ENCODE results near the gene SEMA3B.

SEMA3B gene

DNA sequence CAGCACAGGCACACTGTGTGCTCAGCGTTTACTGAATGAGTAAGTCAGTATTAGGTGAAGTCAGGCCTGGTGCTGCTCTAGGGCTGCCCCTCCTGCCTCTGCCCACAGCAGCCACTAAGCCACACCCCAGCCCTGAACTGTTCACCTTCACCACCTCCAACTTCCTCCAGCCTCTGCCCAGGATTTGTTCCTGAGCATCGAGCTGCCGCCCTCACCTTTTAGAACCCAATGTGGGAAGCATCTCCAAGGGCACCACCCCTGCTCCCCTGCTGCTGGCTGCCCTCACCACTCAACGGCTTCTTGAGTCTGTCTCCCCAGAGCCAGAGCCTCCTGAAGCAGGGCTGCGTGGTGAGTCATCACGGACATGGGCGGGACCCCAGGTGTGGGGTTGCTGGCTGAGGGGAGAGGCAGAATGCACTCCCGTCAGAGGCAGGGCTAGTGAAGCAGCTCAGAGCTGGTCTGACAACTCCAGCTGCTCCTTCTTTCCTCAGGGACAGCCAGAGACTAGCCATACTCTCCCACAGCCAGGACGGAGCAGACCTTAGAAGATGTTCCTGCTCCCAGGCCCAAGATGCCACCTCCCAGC lies 47.8 kb downstream of the SEMA3B start:
- peak; percentile 60 for DNase-seq (ENCODE audit: low read depth)
- TF ChIP-seq, protein P1, sequence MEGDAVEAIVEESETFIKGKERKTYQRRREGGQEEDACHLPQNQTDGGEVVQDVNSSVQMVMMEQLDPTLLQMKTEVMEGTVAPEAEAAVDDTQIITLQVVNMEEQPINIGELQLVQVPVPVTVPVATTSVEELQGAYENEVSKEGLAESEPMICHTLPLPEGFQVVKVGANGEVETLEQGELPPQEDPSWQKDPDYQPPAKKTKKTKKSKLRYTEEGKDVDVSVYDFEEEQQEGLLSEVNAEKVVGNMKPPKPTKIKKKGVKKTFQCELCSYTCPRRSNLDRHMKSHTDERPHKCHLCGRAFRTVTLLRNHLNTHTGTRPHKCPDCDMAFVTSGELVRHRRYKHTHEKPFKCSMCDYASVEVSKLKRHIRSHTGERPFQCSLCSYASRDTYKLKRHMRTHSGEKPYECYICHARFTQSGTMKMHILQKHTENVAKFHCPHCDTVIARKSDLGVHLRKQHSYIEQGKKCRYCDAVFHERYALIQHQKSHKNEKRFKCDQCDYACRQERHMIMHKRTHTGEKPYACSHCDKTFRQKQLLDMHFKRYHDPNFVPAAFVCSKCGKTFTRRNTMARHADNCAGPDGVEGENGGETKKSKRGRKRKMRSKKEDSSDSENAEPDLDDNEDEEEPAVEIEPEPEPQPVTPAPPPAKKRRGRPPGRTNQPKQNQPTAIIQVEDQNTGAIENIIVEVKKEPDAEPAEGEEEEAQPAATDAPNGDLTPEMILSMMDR (IDR thresholded peaks at IDR 0.05; ENCODE audit: insufficient read depth, low read depth, low read length, missing control alignments) = no peak
- no peak overlapping the region for H3K4me3 ChIP-seq (ENCODE audit: low read depth, low read length)

DNA sequence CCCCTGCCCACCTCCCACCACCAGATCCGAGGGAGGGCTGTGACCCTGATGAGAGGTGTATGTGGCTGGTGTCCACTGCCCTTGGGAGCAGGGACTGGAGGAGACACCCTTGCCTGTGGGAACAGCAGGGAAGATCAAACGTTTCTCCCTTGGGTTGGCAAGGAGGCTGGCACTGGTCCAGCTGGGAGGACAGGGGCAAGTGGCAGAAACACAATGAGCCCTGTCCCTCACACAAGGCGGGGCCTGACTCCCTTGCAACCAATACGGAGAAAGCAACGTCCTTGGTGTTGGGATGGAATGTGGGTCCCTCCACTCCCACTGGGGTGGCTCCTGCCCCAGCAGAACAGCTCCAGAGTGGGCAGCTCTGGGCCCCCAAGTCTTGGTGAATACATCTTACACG lies 48.4 kb downstream of the SEMA3B start:
- DNase-seq (ENCODE audit: low read depth) = no peak
- no peak overlapping the region for H3K4me3 ChIP-seq (ENCODE audit: low read depth, low read length)
- TF ChIP-seq, protein P1 (IDR thresholded peaks at IDR 0.05; ENCODE audit: insufficient read depth, low read depth, low read length, missing control alignments) = no peak

DNA sequence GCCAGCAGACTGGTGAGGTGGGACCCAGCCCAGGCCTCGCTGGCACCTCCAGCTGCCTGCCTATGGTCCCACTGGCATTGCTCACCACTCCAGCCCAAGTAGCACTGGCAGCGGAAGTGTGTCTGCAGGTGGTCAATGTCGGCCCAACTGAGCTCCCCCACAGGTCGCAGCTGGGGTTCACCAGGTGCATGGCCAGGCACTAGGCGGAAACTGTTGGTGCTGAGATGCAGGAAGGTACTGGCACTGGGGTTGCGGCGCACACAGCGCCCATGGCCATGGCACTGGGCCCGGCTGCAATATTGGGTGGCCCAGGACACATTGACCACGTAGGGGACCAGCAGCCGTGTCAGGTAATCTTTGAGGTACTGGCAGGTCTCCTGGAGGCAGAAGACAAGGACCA lies 49.2 kb downstream of the SEMA3B start:
- DNase-seq (ENCODE audit: low read depth) = no peak
- TF ChIP-seq, protein P1 (IDR thresholded peaks at IDR 0.05; ENCODE audit: insufficient read depth, low read depth, low read length, missing control alignments) = no peak
- no peak overlapping the region for H3K4me3 ChIP-seq (ENCODE audit: low read depth, low read length)

DNA sequence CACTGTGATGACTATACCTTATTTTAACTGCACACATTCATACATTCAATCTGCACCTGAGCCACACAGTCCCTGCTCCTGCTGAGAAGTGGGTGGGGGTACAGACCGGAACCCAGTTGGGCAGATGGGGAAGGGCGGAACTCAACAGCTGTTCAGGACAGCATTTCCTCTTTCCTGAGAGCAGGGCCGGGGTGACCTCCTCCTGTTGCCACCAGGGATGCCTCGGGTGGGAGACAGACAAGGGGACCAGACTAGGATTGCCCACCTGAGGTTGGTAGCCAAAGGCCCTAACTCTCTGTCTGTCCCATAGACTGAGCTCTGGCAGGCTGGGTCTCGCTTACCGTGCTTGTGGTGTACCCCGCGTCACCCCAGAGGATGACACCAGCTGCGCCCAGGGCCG lies 49.7 kb downstream of the SEMA3B start:
- TF ChIP-seq, protein P1 (IDR thresholded peaks at IDR 0.05; ENCODE audit: insufficient read depth, low read depth, low read length, missing control alignments) = no peak
- H3K4me3 ChIP-seq (ENCODE audit: low read depth, low read length) = no peak overlapping the region
- DNase-seq (ENCODE audit: low read depth) = no peak

DNA sequence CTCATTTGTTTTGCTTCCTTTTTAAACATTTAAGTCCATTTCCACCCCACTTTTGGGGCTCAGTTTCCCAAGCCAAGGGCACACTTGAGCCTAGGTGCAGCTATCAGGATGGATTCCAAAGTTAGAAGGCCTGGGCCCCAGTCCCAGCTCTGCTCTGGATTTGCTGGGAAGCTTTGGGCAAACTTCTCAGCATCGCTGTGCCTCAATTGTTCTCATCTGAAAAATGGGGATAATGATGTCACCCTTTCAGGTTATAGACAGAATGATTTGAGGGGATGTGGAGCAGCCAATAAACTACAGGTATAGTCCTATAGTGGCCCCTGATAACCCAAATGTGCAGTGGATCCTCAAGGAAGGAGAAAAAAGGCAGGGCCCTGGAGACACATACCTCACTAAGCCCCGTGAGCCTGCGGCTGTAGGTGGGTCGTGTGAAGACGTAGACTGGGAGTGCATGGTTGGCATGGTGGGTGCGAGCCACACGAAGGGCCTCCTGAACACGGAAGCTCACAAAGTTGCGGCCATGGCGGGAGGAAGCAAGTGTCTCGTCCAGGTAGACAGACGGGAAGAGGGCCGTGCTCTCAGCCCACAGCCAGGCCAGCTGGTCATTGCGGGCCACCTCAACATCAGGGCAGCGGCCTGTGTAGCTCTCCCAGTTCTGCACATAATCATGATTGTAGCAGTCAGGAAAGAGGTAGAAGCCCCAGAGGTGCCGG lies 50.4 kb downstream of the SEMA3B start:
- H3K4me3 ChIP-seq (ENCODE audit: low read depth, low read length) = no peak overlapping the region
- no peak for DNase-seq (ENCODE audit: low read depth)
- TF ChIP-seq, protein P1 (IDR thresholded peaks at IDR 0.05; ENCODE audit: insufficient read depth, low read depth, low read length, missing control alignments) = no peak

DNA sequence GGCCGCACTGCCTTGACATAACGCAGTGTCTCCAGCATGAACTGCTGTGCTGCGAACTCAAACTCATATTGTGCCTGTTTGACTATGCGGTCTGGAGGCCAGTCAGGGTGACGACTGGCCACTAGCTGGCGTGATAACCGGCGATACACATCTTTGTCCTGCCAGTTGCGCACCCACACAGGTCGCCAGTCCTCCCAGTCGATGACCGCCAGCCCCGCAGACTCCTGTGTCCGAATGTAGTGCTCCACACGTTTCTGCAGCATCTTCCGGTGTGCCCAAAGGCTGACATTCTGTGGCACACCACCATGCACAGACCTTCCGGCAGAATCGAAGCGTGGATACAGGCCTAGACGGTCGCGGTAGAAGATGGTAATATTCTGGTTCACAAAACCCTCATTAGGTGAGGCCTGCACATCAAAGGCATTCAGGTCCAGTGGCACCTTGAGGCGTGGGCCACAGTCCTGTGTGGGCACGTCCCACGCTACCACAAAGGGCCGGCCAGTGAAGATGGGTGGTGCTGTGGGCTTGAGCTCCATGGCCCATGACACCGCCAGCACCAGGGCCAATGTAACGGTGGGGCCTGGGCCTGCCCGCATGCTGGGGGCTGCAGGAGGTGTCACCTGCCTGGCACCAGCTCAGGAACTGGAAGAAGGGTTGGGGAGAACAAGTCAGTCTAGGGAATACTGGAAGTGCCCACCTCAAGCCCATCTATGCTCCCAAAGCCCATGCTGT lies 51.1 kb downstream of the SEMA3B start:
- TF ChIP-seq, protein P1 (IDR thresholded peaks at IDR 0.05; ENCODE audit: insufficient read depth, low read depth, low read length, missing control alignments) = no peak
- no peak for DNase-seq (ENCODE audit: low read depth)

More for the DNA sequence above, 51.1 kb downstream of the SEMA3B start:
- H3K4me3 ChIP-seq (ENCODE audit: low read depth, low read length) = peak overlapping the region; percentile 81

Data from GM12865 (cell line).